HepG2 (cell line): ENCODE results near the gene BBIP1. TPM values are rescaled to one million over a fixed set of nuclear protein-coding genes. Genes with fewer than 3 reads are reported as not detected.
A peak's percentile ranks its signal among the peaks of the same experiment; 100 is the strongest.

Source experiments
- AGO2 ChIP-seq: fragments of 200-400 bp; formaldehyde crosslinking; optimal IDR thresholded peaks from 2 replicates; pipeline ENCODE3; 2017; ENCODE audit warnings: mild to moderate bottlenecking, low read depth, low read length, moderate library complexity
- BCLAF1 ChIP-seq: fragments of 450-650 bp; IDR thresholded peaks from 2 replicates; pipeline ENCODE4 v1.6.1; 2017; ENCODE audit warnings: mild to moderate bottlenecking
- ELF4 ChIP-seq: sonication (generic); formaldehyde crosslinking; IDR thresholded peaks from 2 replicates; pipeline ENCODE4 v1.5.0; 2020; ENCODE audit warnings: missing genetic modification reagents, mild to moderate bottlenecking, moderate library complexity, borderline replicate concordance
- FOXO1 ChIP-seq: sonication (generic); formaldehyde crosslinking; IDR thresholded peaks from 2 replicates; pipeline ENCODE4 v1.4.0; 2020; ENCODE audit warnings: missing genetic modification reagents
- GATAD2A ChIP-seq: IDR thresholded peaks from 2 replicates; pipeline ENCODE4 v1.6.1; 2016
- HNRNPLL ChIP-seq: fragments of 200-400 bp; formaldehyde crosslinking; IDR thresholded peaks from 2 replicates; pipeline ENCODE4 v1.6.1; 2017; ENCODE audit warnings: mild to moderate bottlenecking, low read depth, low read length; ENCODE audit not compliant: poor library complexity, severe bottlenecking
- IKZF4 ChIP-seq: sonication (generic); formaldehyde crosslinking; IDR thresholded peaks from 2 replicates; pipeline ENCODE4 v1.5.1; 2020; ENCODE audit warnings: borderline replicate concordance, mild to moderate bottlenecking, low read depth, missing genetic modification reagents; ENCODE audit errors: not compliant biosample characterization
- IRF1 ChIP-seq: sonication (generic); formaldehyde crosslinking; IDR thresholded peaks from 2 replicates; pipeline ENCODE4 v1.4.0; 2020; ENCODE audit warnings: low read depth, mild to moderate bottlenecking, missing genetic modification reagents
- MEIS1 ChIP-seq: sonication (generic); formaldehyde crosslinking; IDR thresholded peaks from 2 replicates; pipeline ENCODE4 v1.9.0; 2021; ENCODE audit warnings: mild to moderate bottlenecking, missing genetic modification reagents, moderate library complexity, borderline replicate concordance
- NRL ChIP-seq: sonication (generic); formaldehyde crosslinking; IDR thresholded peaks from 2 replicates; pipeline ENCODE4 v1.5.0; 2020; ENCODE audit warnings: missing genetic modification reagents, mild to moderate bottlenecking, moderate library complexity, borderline replicate concordance
- PHF8 ChIP-seq: sonication (generic); formaldehyde crosslinking; IDR thresholded peaks from 2 replicates; pipeline ENCODE4 v1.5.0; 2020; ENCODE audit warnings: missing genetic modification reagents
- RARG ChIP-seq: sonication (generic); formaldehyde crosslinking; IDR thresholded peaks from 2 replicates; pipeline ENCODE4 v1.4.0; 2020; ENCODE audit warnings: low read depth, mild to moderate bottlenecking, missing genetic modification reagents
- SPEN ChIP-seq: sonication (generic); formaldehyde crosslinking; IDR thresholded peaks from 2 replicates; pipeline ENCODE4 v1.5.1; 2020; ENCODE audit warnings: low read depth, mild to moderate bottlenecking, missing genetic modification reagents
- U2AF1 ChIP-seq: fragments of 200-400 bp; formaldehyde crosslinking; optimal IDR thresholded peaks from 2 replicates; pipeline ENCODE3; 2017; ENCODE audit warnings: mild to moderate bottlenecking, low read depth, low read length
- ZBTB14 ChIP-seq: sonication (generic); formaldehyde crosslinking; IDR thresholded peaks from 2 replicates; pipeline ENCODE4 v1.4.0; 2020; ENCODE audit warnings: missing genetic modification reagents
- ZMYM4 ChIP-seq: sonication (generic); formaldehyde crosslinking; IDR thresholded peaks from 2 replicates; pipeline ENCODE4 v1.8.1; 2023; ENCODE audit warnings: mild to moderate bottlenecking, missing genetic modification reagents
- ZNF329 ChIP-seq: sonication (generic); formaldehyde crosslinking; IDR thresholded peaks from 2 replicates; pipeline ENCODE4 v1.9.0; 2021; ENCODE audit warnings: low read depth, mild to moderate bottlenecking, missing genetic modification reagents
- ZNF441 ChIP-seq: sonication (generic); formaldehyde crosslinking; IDR thresholded peaks from 2 replicates; pipeline ENCODE4 v1.7.0; 2021; ENCODE audit warnings: missing genetic modification reagents, borderline replicate concordance
- ZNF580 ChIP-seq: IDR thresholded peaks from 2 replicates; pipeline ENCODE4 v1.6.1; 2016; ENCODE audit warnings: low read depth, borderline replicate concordance
- ZNF878 ChIP-seq: sonication (generic); formaldehyde crosslinking; IDR thresholded peaks from 2 replicates; pipeline ENCODE4 v1.8.1; 2023; ENCODE audit warnings: mild to moderate bottlenecking, missing genetic modification reagents, moderate library complexity
- polyA plus RNA-seq, 8 experiments: library from polyadenylated mRNA; depleted of rRNA in 3 of 8; stranded (reverse) in 7 of 8; unstranded in 1 of 8; fragments of >200 nt; fragmentation: Illumina TruSeq in 4 of 8; extraction: Trizol in 4 of 8; gene quantifications; 2 replicates each; pipeline versions ENCODE4 v1.2.1 to v1.2.3, GENCODE V29; 2011 to 2016; ENCODE audit warnings: low read depth in 4 of 8, missing spikeins in 1 of 8, mixed read lengths in 1 of 8; ENCODE audit not compliant: insufficient read depth in 1 of 8
- total RNA-seq, 5 experiments: library from RNA; depleted of rRNA; stranded (reverse); fragments of >200 nt; fragmentation: Illumina TruSeq; extraction: Trizol; gene quantifications; 2 replicates each; pipeline ENCODE4 v1.2.3, GENCODE V29; 2016; ENCODE audit warnings: low read depth in 1 of 5
- TF ChIP-seq, protein P1 (sequence below): sonication (generic); formaldehyde crosslinking; conservative IDR thresholded peaks from 2 replicates; pipeline ENCODE4 v1.8.0; 2022; ENCODE audit warnings: mild to moderate bottlenecking, moderate library complexity, missing genetic modification reagents

The BBIP1 gene
- total and polyA plus RNA-seq, 2 of the 13 experiments (the other 11 are each of a cell fraction or from before 2014, with no cell fraction given): 18.3 to 24.1 TPM

- peak; percentile 56; the same call in 1 of the 2 replicates for TF ChIP-seq ZNF329
- 0 out of 2 replicates have a peak, but pooled peaks have one; percentile 25 for TF ChIP-seq ZNF441 (CRISPR knock-in tag)
- TF ChIP-seq FOXO1 (CRISPR knock-in tag): peak; percentile 64; the same call in 1 of the 2 replicates
- TF ChIP-seq ZMYM4 (CRISPR knock-in tag): peak; percentile 44; the same call in 1 of the 2 replicates
- no peak for TF ChIP-seq RARG (CRISPR knock-in tag)
- TF ChIP-seq IRF1 (CRISPR knock-in tag): no peak
- no peak for TF ChIP-seq BCLAF1
- no peak for TF ChIP-seq ZNF580
- peak; percentile 63 for TF ChIP-seq AGO2
- TF ChIP-seq GATAD2A (CRISPR knock-in tag): peak; percentile 14; the same call in 1 of the 2 replicates
- TF ChIP-seq U2AF1: no peak
- TF ChIP-seq PHF8: peak; percentile 92
- no peak for TF ChIP-seq SPEN (CRISPR knock-in tag)
- peak; percentile 55; the same call in 1 of the 2 replicates for TF ChIP-seq NRL (CRISPR knock-in tag)
- peak; percentile 63 for TF ChIP-seq HNRNPLL
- TF ChIP-seq ZNF878 (CRISPR knock-in tag): peak; percentile 69; the same call in 1 of the 2 replicates
- peak; percentile 93 for TF ChIP-seq IKZF4 (CRISPR knock-in tag)
- TF ChIP-seq ELF4: peak; percentile 94
- peak; percentile 42; the same call in 1 of the 2 replicates for TF ChIP-seq ZBTB14 (CRISPR knock-in tag)
- TF ChIP-seq, protein P1, sequence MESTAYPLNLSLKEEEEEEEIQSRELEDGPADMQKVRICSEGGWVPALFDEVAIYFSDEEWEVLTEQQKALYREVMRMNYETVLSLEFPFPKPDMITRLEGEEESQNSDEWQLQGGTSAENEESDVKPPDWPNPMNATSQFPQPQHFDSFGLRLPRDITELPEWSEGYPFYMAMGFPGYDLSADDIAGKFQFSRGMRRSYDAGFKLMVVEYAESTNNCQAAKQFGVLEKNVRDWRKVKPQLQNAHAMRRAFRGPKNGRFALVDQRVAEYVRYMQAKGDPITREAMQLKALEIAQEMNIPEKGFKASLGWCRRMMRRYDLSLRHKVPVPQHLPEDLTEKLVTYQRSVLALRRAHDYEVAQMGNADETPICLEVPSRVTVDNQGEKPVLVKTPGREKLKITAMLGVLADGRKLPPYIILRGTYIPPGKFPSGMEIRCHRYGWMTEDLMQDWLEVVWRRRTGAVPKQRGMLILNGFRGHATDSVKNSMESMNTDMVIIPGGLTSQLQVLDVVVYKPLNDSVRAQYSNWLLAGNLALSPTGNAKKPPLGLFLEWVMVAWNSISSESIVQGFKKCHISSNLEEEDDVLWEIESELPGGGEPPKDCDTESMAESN: peak; percentile 74; the same call in 1 of the 2 replicates
- 0 out of 2 replicates have a peak, but pooled peaks have one; percentile 53 for TF ChIP-seq MEIS1 (CRISPR knock-in tag)
Measured at GRCh38 chr10:110918643-110919348, at the start of gene BBIP1 (continued).
